GM19455 (cell line): ENCODE data around the gene CASTOR1.
A peak's percentile ranks its signal among the peaks of the same experiment; 100 is the strongest.

Experiments
- ATAC-seq: cut with Tn5 transposase; IDR thresholded peaks from one replicate; pipeline ENCODE4 v1.9.1; 2021; ENCODE audit not compliant: unreplicated experiment

The CASTOR1 gene

GRCh38 chr22:30266445-30267381, 22.6 kb downstream of the CASTOR1 start, which contains the start of gene OSM:
Gene OSM, minus strand, starts transcription at chr22:30266851. Its CDS starts 52 bp downstream, at chr22:30266799.
- ATAC-seq: no peak

GRCh38 chr22:30265823-30266444, 23.4 kb downstream of the CASTOR1 start:
- ATAC-seq: peak; percentile 76

GRCh38 chr22:30265131-30265720, 24.1 kb downstream of the CASTOR1 start:
- ATAC-seq: peak; percentile 6

- no peak for ATAC-seq
Measured at GRCh38 chr22:30263883-30264282, 25.4 kb downstream of the CASTOR1 start.

GRCh38 chr22:30262917-30263741, 26.2 kb downstream of the CASTOR1 start:
- no peak for ATAC-seq

GRCh38 chr22:30262112-30262511, 27.2 kb downstream of the CASTOR1 start:
- ATAC-seq: no peak

- ATAC-seq: no peak
Measured at GRCh38 chr22:30261134-30261533, 28.2 kb downstream of the CASTOR1 start.

GRCh38 chr22:30260682-30261081, 28.6 kb downstream of the CASTOR1 start:
- no peak for ATAC-seq

- no peak for ATAC-seq
Measured at GRCh38 chr22:30260276-30260675, 29.0 kb downstream of the CASTOR1 start.

GRCh38 chr22:30254314-30254713, 35.0 kb downstream of the CASTOR1 start:
- no peak for ATAC-seq

GRCh38 chr22:30253205-30253852, 36.0 kb downstream of the CASTOR1 start:
- no peak for ATAC-seq

- no peak for ATAC-seq
Measured at GRCh38 chr22:30252411-30253204, 36.7 kb downstream of the CASTOR1 start.

- ATAC-seq: no peak
Measured at GRCh38 chr22:30251711-30252110, 37.6 kb downstream of the CASTOR1 start.

- ATAC-seq: no peak
Measured at GRCh38 chr22:30250661-30251267, 38.5 kb downstream of the CASTOR1 start.

- ATAC-seq: no peak
Measured at GRCh38 chr22:30250039-30250565, 39.2 kb downstream of the CASTOR1 start.

- no peak for ATAC-seq
Measured at GRCh38 chr22:30249049-30250038, 40.0 kb downstream of the CASTOR1 start.

GRCh38 chr22:30248484-30248883, 40.8 kb downstream of the CASTOR1 start:
- ATAC-seq: no peak

GRCh38 chr22:30247974-30248373, 41.3 kb downstream of the CASTOR1 start:
- ATAC-seq: no peak
